ENCODE results near the gene NUPR1.

- no peak for TF ChIP-seq POLR2AphosphoS5 (IDR thresholded peaks at IDR 0.05)
- no peak for TF ChIP-seq CTCF (IDR thresholded peaks at IDR 0.05)
These were observed 16.0 kb downstream of the NUPR1 start for GRCh38 chr16:28522792-28523191.

All from gastroesophageal sphincter (tissue), 3 donors.